Stimulated activated CD4-positive, alpha-beta T cell treated with anti-CD3 and anti-CD28 coated beads, TNF-alpha, amount 100 ng/mL, for 1 hour (primary cell): ENCODE data around the gene CNNM2.
"Not testable (repeated sequence)": the region's sequence is repeated elsewhere in the genome, so short reads cannot be mapped to it uniquely, and the experiment has no call there.

ENCODE experiments used
- DNase-seq, 3 donors: peaks; one replicate each; pipeline ENCODE4 v3.0.0-alpha.2; 2020; ENCODE audit warnings: low read depth in 3 of 3, low spot score in 1 of 3

CNNM2 gene

DNA sequence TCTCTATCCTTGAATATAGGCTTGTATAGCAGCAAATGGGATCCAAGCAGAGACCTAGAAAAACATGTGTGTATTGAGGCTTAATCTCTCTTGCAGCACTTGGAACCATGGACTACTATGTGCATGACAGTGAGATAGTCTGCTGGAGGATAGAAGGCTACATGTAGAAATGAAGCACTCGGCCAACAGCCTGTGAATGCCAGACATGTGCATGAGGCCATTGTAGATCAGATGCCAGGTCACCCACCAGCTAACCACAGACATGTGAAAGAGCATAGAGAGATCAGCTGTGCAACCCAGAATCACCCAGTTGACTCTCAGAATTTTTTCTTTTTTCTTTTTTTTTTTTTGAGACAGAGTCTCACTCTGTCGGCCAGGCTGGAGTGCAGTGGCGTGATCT, 184.1 kb downstream of the CNNM2 start:
- no peak for DNase-seq

DNA sequence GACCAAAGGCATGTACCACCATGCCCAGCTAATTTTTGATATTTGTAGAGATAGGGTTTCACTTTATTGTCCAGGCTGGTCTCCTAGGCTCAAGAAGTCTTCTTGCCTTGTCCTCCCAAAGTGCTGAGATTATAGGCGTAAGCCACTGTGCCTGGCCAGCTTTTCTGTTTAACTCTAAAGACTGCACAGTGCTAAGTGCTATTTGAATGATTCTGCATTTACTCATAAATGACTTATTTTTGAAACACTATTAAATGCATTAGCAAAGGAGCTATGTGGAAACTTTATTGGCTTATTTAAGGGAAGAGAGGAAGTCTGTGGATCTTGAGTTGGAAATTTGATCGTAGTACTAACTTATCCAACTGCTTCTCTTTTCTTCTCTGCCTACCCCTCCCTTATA, 185.9 kb downstream of the CNNM2 start:
- no peak for DNase-seq

DNA sequence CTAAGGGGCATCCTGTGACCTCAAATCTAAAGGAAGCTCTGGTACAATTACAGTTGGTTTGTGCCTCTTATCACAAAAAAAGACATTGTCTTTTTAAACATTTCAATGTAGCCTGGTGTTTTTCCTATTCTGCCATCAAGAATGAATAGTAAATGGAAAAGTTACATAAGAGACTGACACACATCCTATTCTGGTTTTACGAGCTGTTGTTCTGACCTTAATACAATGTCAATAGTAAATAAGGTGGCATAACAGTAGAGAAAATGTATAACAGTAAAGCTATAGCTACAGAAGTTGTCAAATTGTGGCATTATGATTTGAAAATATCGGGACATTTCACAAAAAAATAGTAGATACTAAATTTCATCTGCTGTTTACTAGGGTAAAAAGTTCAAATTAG, 186.6 kb downstream of the CNNM2 start:
- DNase-seq: no peak

DNA sequence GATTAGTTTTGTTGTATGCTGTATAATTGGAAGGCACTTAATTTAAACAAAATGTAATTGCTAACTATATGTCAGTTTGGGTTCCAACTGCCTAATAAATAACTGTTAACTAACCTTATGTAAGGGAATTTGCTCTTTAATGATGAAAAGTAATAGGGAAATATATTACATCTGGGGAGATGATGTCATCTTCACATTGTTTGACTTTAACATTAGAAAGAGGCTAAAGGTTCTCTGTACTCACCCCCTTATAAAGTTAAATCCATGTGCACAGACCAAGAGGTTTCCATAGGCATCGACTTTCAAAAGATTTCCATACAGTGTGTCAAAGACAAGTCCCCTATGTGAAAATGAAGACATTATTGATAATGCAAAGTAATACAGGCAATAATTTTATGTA, 187.4 kb downstream of the CNNM2 start:
- DNase-seq: no peak

DNA sequence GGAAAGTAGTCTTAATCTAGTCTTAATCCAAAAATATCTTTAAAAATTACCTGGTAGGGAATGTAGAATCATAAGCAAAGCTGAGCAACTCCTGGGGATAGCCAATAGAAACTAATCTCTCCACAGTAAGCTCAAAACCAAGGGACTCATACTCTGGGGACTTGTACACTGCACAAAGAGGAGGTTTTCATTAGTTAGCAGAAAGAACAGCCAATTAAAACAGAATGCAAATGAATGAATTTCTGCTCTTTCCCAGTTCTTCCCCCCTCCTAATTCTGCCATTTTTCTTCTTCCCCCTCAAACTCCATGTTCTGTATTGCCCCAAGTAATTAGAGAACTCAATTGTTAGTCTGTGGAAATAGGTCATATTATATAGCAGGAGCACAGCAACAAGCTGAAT, 188.4 kb downstream of the CNNM2 start:
- no peak for DNase-seq

DNA sequence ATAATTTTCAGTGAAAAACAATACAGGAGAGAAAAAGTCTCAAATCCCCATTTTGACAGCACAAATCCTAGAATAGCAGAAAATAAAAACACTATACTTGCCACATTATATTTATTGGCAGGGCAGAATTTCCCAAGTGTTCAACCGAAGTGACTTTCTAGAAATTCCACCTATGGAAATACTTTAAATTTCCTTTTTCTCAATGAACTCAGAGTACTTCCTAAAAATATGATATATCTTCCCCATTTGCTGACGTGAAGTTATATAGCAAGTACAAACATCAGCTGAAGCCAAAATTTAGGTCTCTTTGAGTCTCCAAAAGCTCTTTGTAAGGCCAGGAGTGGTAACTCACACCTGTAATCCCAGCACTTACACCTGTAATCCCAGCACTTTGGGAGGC, 191.7 kb downstream of the CNNM2 start:
- no peak for DNase-seq

DNA sequence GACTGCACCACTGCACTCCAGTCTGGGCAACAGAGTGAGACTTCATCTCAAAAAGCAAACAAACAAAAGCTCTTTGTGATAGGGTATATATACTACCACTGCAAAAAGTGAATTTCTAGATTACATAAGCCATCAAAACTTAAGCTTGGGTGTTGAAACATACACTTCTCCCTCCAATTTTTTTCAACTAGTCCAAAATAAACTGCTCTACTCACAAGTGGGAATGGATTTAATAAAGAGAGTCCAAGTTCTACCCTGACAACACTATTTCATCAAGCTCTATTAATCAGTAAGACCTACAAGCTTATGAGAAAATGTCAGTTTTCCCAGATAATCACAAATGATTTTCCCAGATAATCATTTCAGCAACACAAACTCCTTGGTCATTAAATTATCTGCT, 192.3 kb downstream of the CNNM2 start:
- no peak for DNase-seq

DNA sequence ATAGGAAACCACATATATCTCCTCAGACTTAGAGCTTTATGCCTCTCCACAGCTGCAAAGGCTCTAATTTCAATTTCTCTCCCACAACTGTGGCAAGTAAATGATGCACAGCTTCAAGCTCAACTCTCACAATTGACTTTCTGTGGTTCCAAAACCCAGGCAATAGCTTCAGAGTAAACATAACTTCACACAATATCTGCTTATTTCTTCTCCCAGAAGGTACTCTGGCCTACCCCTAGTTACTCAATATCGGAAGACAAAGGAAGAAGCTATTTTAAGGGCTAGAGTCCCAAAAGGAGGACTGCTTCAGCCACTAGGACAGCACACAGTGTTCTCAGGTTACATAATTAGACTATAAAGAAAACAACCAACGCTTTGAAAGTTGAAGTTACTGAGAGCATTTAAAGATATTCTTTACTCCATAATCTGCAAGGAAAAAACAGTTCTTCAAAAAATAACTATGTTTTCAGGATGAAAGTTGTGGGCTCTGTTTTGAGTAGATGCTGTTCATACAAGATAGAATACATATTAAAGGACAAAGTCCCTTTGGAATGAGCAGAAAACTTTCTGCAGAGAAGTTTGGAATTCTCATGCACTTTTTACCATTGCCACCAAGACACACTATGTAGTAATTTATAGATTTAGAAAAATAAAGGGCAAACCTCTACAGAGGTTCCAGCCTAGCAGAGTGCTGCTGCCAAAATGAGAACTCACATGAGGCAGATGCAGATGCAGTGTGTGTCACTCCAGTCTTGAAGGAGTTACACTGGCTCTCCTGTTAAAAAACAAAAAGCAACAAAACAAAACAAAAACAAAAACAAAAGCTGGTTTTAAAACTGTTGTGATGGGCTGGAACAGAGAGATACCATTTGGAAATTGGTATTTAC, 193.2 kb downstream of the CNNM2 start:
- DNase-seq: no peak

DNA sequence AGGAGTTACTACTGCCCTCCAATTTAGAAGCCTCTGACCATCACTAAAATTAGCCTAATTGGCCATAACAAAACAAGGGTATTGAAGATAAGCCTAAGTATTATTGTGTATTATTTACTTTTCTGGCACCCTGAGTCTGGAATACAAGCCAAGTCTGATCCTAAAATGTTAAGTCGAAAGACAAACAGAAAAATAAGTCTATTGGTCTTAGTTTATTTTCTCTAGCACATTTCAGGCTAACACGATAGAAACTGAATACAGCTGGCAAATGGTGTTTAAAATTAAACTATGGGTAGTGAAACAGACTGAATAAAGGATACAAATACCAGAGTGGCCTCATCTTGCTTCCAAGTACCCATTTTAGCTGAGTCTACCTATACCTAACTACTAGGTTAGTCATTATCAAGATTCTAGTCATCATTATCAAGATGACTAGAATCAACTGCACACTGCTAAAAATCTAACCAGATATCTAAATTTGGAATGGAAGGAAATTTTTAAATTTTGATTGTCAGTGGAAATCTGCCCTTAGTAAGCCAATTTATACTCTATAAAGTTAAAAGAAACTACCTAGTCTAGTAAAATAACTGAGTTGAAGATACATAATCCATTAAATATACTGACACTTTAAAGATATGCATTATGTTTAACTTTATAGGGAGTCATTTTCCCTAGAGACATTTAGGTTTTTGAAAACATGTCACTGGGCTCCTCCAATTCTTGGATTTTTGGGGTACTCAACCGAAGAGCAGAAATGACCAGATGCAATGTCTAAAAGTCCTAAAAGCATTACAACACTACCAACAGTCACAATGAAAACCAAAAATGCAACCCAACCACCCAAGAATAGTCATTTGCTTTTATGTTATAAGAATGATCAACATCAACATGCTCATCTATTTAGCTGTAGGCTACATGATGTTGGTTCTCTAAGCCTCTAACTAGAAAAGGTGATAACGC, 194.1 kb downstream of the CNNM2 start:
- DNase-seq: no peak

DNA sequence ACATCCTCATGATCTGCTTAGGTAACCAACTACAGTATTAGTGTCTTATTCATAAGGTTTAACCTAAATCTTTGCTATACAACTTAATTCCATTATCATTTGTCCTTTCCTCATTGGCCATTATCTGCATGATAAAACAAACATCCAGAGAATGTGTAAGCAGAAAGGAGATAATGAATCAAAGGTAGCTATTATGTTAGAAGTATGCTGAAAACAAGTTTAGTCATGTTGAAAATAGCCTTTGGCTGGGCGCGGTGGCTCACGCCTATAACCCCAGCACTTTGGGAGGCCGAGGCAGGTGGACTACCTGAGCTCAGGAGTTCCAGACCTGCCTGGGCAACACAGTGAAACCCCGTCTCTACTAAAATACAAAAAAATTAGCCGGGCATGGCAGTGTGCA, 196.8 kb downstream of the CNNM2 start:
- DNase-seq: no peak

DNA sequence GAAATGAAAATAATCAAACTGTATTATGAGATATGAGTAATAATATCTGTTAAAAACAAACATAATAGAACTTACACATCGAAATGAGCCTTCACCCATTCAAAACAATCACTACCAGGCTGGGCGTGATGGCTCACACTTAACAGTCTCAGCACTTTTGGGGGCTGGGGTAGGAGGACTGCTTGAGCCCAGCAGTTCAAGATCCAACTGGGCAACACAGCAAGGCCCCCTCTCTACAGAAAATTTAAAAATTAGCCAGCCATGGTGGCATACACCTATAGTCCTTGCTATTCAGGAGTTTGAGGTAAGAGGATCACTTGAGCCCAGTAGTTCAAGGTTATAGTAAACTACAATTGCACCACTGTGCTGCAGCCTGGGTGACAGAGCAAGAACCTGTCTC, 199.2 kb downstream of the CNNM2 start:
- DNase-seq: no peak

DNA sequence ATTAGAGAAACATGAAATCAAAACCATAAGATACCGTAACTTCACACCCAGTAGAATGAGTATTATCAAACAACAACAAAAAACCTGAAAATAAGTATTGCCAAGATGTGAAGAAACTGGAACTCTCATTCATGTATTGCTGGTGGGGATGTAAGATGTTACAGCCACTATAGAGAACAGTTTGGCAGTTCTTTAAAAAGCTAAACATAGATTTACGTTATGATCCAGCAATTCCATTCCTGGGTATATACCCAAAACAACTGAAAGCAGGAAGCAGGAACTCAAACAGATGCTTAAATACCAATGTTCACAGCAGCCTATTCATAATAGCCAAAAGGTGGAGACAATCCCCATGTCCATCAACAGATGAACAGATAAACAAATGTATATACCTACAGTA, 202.5 kb downstream of the CNNM2 start:
- DNase-seq: no peak

DNA sequence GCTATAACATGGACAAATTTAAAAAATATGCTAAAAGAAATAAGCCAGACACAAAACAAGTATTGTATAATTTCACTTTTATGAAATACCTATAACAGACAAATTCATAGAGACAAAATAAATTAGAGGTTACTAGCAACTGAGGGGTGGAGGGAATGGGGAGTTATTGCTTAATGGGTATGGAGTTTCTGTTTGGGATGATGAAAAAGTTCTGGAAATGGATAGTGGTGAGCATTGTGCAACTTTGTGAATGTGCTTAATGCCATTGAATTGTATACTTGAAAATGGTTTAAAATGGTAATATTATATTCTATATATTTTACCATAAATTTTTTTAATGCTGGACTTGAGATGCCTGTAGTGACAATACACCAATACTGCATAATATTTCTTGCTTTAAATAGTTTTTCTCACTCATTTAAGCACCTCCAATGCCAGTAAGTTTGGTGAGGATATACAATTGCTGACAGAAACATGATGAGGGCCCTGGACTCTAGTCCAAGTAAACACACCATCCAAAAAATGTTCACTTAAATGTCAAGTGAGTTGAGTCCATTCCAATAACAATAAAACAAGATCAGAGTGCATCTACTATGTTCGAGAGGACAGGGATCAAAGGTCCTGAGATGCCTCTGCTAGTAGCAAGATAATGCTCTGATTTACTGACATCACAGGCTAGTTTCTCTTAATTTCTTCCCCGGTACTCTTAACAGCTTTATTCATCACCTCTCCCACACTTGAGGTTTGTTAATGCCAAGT, 203.1 kb downstream of the CNNM2 start:
- DNase-seq: no peak

DNA sequence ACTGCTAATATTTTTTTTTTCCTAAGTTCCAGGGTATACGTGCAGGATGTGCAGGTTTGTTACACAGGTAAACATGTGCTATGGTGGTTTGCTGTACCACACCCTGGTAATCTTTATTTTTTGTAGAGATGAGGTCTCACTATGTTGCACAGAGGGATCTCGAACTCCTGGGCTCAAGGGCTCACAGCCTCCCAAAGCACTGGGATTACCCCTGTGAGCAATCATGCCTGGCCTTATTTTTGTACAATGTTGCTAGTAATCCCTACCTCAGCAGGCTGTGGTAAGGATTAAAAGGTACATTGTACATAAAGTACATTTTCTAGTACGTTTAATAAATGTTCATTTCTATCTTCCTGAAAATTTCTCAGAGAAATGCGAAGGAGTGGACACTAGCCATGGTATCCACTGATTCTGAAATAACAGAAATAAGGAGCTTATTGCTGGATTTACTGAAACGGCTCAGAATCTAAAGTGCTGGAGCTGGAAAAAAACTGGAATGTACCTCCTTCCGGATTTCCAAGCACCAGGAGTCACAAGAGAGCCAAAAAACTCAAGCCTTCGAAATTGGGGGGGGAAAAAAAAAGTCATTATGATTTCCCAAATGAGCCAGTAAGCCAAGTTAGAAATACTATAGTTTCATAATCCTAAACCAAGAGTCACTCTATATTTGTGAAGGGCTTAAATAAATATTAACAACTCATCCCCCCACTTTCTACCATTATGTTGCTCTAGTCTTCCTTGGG, 205.4 kb downstream of the CNNM2 start:
- DNase-seq: no peak

DNA sequence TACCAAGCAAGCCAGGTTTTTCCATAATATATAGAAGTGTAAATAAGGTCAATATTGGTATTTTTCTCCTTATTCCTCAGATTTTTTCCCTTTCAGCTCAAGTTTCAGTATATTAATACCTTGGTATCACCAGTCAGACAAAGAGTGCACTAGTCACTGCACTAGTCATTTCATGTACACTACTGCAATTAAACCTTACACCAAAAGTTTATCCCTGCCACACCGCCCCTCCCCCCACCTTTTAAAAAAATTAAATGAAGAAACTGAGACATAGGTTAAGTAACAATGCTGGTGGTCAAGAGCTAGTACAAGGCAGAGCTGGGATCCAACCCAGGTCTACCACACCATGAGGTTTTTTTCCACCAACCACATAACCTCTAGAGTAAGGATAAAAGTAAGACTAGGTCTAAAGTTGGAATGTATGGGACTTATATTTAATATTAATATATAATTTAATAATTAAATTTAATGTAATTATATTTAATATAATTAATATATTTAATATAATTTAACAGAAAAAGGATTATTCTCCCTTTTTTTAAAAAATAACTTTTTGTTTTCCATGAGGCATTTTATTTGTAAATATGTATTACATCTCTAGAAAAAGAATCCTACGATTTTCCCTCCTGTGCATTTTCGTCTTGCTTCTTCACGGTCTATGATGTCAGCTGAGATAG, 206.5 kb downstream of the CNNM2 start:
- DNase-seq: no peak

DNA sequence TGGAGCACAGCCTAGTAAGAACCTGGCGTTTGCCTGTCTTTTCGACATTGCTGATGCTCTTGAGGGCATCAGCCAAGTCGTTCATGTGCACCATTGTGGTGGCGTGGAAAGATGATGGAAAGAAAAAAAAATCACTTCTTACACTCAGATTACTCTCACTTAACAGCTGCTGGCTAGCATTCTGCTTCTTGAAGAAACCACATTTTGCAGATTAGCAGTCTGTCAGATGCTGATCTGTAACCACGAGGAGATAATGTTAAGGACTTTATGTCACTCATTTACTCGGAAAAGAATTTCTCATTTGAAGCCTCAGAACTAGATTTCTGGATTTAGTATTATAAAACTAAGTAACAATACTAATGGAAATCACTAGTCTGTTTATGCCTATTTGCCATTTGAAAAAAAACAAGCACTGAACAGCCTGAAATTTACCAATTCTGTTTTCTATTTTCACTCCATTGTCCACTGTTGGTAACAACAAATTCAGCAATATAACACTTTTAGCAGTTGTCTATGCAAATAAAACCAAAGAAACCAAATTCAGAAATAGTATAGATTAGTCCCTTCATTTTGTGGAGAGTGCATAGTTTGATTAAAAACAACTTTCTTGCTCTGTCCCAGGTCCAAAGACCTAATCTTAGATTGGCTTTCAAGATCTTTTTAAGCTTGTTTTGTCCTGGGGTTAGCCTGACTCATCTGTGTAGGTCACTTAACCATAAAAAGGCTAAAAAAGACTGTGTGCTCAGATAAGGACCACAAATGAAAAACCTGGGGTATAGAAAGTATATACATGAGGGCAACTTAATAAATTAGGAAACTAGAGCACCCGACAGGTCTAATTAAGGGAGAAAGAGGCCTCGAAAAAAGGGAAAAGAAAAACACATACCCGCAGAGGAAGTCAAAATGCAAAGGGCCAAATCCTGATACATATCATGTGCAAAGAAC, 207.5 kb downstream of the CNNM2 start:
- DNase-seq: no peak

DNA sequence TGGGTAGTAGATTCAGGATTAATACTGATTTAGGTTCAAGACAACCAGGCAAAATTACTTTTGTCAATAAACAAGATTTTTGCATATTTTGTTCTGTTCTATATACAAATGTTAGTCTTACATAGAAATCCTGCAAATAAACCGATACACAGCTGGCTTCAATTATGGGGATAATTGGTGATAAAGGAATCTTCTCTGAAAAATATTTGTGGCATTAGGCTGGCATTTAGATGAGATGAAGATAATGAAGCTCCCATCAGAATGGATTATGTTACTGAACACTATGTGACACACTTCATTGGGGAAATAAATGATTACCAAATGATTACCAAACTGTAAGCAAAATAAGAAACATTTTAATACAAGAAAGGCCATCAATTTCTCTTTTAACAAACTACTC, 209.1 kb downstream of the CNNM2 start:
- no peak for DNase-seq

DNA sequence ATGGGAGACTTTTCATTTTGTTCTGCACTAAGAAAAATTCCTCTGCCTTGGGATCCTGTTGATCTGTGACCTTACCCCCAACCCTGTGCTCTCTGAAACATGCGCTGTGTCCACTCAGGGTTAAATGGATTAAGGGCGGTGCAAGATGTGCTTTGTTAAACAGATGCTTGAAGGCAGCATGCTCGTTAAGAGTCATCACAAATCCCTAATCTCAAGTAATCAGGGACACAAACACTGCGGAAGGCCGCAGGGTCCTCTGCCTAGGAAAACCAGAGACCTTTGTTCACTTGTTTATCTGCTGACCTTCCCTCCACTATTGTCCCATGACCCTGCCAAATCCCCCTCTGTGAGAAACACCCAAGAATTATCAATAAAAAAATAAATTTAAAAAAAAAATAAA, 212.1 kb downstream of the CNNM2 start:
- not testable (repeated sequence) for DNase-seq

DNA sequence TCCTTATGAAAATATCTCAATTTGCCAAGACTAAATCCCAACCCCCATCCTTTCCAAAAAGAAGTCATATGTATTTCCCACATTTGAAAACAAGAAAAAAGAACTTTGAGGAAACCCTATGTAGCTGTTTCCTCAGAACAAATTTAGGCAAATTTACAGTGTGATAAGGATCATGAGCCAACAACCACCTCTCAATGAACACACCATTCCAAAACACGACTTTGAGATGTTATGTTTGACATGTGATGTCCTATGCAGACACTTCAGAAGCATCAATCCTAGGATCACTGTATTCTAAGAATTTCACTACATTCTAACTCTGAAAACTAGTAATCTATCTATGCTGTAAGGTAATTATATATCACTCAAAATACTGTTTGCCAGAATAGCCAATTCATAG, 212.8 kb downstream of the CNNM2 start:
- no peak for DNase-seq
